ENCODE measurements around the gene NFS1.
A peak's percentile ranks its signal among the peaks of the same experiment; 100 is the strongest.
"Not testable (repeated sequence)": the region's sequence is repeated elsewhere in the genome, so short reads cannot be mapped to it uniquely, and the experiment has no call there.

Gene NFS1

GRCh38 chr20:35699127-35699956 lies at the start of gene NFS1, which contains the start of gene ROMO1:
NFS1 (minus strand) TSS chr20:35699352; CDS start chr20:35699288, 64 bp downstream.
ROMO1 (plus strand) TSS chr20:35699405; CDS start chr20:35699633, 228 bp downstream.
- peak; percentile 65 to 84 (median 82) for DNase-seq

GRCh38 chr20:35744492-35744841 lies 45.3 kb upstream of the NFS1 start:
- not testable (repeated sequence) for DNase-seq

- DNase-seq = peak in 2 of 6 experiments; percentile 18 to 32
Observed at GRCh38 chr20:35743693-35744491, 44.7 kb upstream of the NFS1 start.

GRCh38 chr20:35742741-35743523 lies 43.8 kb upstream of the NFS1 start:
- DNase-seq = peak in 3 of 6 experiments; percentile 8 to 55 (median 53)

GRCh38 chr20:35741892-35742740 lies 43.0 kb upstream of the NFS1 start, which contains the start of gene RBM39:
RBM39 (minus strand) TSS chr20:35742260; CDS start chr20:35740874, 1,386 bp downstream.
- peak; percentile 95 to 100 (median 100) for DNase-seq

- peak in 3 of 6 experiments; percentile 12 to 37 (median 36) for DNase-seq
Observed at GRCh38 chr20:35739294-35740163, 40.4 kb upstream of the NFS1 start.

GRCh38 chr20:35738410-35739179 lies 39.4 kb upstream of the NFS1 start:
- no peak for DNase-seq

- DNase-seq = no peak
Observed at GRCh38 chr20:35737865-35738333, 38.7 kb upstream of the NFS1 start.

- DNase-seq = no peak
Observed at GRCh38 chr20:35735826-35736470, 36.8 kb upstream of the NFS1 start.

- no peak for DNase-seq
Observed at GRCh38 chr20:35734777-35735649, 35.9 kb upstream of the NFS1 start.

GRCh38 chr20:35734374-35734773 lies 35.2 kb upstream of the NFS1 start:
- DNase-seq = peak in 1 of 6 experiments; percentile 10

- DNase-seq = no peak
Observed at GRCh38 chr20:35732644-35732982, 33.5 kb upstream of the NFS1 start.

GRCh38 chr20:35731862-35732643 lies 32.9 kb upstream of the NFS1 start:
- no peak for DNase-seq

GRCh38 chr20:35731469-35731788 lies 32.3 kb upstream of the NFS1 start:
- no peak for DNase-seq

- no peak for DNase-seq
Observed at GRCh38 chr20:35730583-35731468, 31.7 kb upstream of the NFS1 start.

- no peak for DNase-seq
Observed at GRCh38 chr20:35729836-35730582, 30.9 kb upstream of the NFS1 start.
